HS-5 (cell line): ENCODE results near the gene GLB1L3.
"Not testable (repeated sequence)": the region's sequence is repeated elsewhere in the genome, so short reads cannot be mapped to it uniquely, and the experiment has no call there.

Experiments used
- DNase-seq: peaks from one replicate; pipeline ENCODE4 v3.0.0-alpha.2; 2012; ENCODE audit warnings: low read depth

Gene GLB1L3

GRCh38 chr11:134344497-134345236 lies 68.5 kb downstream of the GLB1L3 start:
- DNase-seq, result not testable (repeated sequence)

GRCh38 chr11:134345237-134345550 lies 69.0 kb downstream of the GLB1L3 start:
- DNase-seq, result no peak

- DNase-seq, result no peak
Measured at GRCh38 chr11:134346101-134346975, 70.2 kb downstream of the GLB1L3 start.

- DNase-seq, result no peak
Measured at GRCh38 chr11:134346976-134347350, 70.8 kb downstream of the GLB1L3 start.

- DNase-seq, result no peak
Measured at GRCh38 chr11:134347441-134347840, 71.3 kb downstream of the GLB1L3 start.

- no peak for DNase-seq
Measured at GRCh38 chr11:134349109-134349801, 73.1 kb downstream of the GLB1L3 start.

- DNase-seq, result no peak
Measured at GRCh38 chr11:134349802-134350355, 73.7 kb downstream of the GLB1L3 start.

- DNase-seq, result no peak
Measured at GRCh38 chr11:134350381-134350780, 74.2 kb downstream of the GLB1L3 start.

- DNase-seq, result no peak
Measured at GRCh38 chr11:134352111-134352510, 75.9 kb downstream of the GLB1L3 start.

- no peak for DNase-seq
Measured at GRCh38 chr11:134355136-134355535, 79.0 kb downstream of the GLB1L3 start.

- DNase-seq, result no peak
Measured at GRCh38 chr11:134355656-134356055, 79.5 kb downstream of the GLB1L3 start.

- no peak for DNase-seq
Measured at GRCh38 chr11:134356656-134357544, 80.7 kb downstream of the GLB1L3 start.

GRCh38 chr11:134357545-134357839 lies 81.3 kb downstream of the GLB1L3 start:
- no peak for DNase-seq

GRCh38 chr11:134358165-134358855 lies 82.1 kb downstream of the GLB1L3 start:
- no peak for DNase-seq

GRCh38 chr11:134358856-134359490 lies 82.8 kb downstream of the GLB1L3 start:
- no peak for DNase-seq

GRCh38 chr11:134359646-134360045 lies 83.5 kb downstream of the GLB1L3 start:
- DNase-seq, result no peak

- no peak for DNase-seq
Measured at GRCh38 chr11:134360050-134360835, 84.1 kb downstream of the GLB1L3 start.

GRCh38 chr11:134361661-134362060 lies 85.5 kb downstream of the GLB1L3 start:
- DNase-seq, result no peak

- DNase-seq, result no peak
Measured at GRCh38 chr11:134362192-134362901, 86.2 kb downstream of the GLB1L3 start.
